Measurements from ENCODE around the gene SLC27A2.

GRCh38 chr15:50227076-50227475 lies 45.1 kb downstream of the SLC27A2 start:
- TF ChIP-seq, protein P1, sequence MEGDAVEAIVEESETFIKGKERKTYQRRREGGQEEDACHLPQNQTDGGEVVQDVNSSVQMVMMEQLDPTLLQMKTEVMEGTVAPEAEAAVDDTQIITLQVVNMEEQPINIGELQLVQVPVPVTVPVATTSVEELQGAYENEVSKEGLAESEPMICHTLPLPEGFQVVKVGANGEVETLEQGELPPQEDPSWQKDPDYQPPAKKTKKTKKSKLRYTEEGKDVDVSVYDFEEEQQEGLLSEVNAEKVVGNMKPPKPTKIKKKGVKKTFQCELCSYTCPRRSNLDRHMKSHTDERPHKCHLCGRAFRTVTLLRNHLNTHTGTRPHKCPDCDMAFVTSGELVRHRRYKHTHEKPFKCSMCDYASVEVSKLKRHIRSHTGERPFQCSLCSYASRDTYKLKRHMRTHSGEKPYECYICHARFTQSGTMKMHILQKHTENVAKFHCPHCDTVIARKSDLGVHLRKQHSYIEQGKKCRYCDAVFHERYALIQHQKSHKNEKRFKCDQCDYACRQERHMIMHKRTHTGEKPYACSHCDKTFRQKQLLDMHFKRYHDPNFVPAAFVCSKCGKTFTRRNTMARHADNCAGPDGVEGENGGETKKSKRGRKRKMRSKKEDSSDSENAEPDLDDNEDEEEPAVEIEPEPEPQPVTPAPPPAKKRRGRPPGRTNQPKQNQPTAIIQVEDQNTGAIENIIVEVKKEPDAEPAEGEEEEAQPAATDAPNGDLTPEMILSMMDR (IDR thresholded peaks at IDR 0.05): no peak
- no peak for TF ChIP-seq EZH2 (IDR thresholded peaks at IDR 0.05; ENCODE audit: borderline replicate concordance, insufficient read depth, low read depth, low read length, poor library complexity, severe bottlenecking)

Data from B cell (primary cell).